ENCODE results near the gene NENF. TPM values are rescaled to one million over a fixed set of nuclear protein-coding genes. Genes with fewer than 3 reads are reported as not detected.

The NENF gene
- total RNA-seq, 1 experiment from 2014 or later: 72.4 TPM

- peaks cover 17% of the 10 kb centered on the region for H3K9me3 ChIP-seq (ENCODE audit: control insufficient read depth, insufficient read depth, low read depth, low read length)
- TF ChIP-seq, protein P1, sequence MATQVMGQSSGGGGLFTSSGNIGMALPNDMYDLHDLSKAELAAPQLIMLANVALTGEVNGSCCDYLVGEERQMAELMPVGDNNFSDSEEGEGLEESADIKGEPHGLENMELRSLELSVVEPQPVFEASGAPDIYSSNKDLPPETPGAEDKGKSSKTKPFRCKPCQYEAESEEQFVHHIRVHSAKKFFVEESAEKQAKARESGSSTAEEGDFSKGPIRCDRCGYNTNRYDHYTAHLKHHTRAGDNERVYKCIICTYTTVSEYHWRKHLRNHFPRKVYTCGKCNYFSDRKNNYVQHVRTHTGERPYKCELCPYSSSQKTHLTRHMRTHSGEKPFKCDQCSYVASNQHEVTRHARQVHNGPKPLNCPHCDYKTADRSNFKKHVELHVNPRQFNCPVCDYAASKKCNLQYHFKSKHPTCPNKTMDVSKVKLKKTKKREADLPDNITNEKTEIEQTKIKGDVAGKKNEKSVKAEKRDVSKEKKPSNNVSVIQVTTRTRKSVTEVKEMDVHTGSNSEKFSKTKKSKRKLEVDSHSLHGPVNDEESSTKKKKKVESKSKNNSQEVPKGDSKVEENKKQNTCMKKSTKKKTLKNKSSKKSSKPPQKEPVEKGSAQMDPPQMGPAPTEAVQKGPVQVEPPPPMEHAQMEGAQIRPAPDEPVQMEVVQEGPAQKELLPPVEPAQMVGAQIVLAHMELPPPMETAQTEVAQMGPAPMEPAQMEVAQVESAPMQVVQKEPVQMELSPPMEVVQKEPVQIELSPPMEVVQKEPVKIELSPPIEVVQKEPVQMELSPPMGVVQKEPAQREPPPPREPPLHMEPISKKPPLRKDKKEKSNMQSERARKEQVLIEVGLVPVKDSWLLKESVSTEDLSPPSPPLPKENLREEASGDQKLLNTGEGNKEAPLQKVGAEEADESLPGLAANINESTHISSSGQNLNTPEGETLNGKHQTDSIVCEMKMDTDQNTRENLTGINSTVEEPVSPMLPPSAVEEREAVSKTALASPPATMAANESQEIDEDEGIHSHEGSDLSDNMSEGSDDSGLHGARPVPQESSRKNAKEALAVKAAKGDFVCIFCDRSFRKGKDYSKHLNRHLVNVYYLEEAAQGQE (IDR thresholded peaks at IDR 0.05; ENCODE audit: insufficient read depth in 1 of 2, low read depth in 2 of 2, low read length in 1 of 2): no peak
- TF ChIP-seq TCF7L2 (IDR thresholded peaks at IDR 0.05; ENCODE audit: low read depth, low read length) (no peak), POLR2AphosphoS5 (IDR thresholded peaks at IDR 0.05; ENCODE audit: low read depth, low read length) (no peak), SIN3A (IDR thresholded peaks at IDR 0.05; ENCODE audit: borderline replicate concordance, insufficient read depth, low read depth, low read length) (no peak), CTCF (IDR thresholded peaks at IDR 0.05) (no peak)
- POLR2A ChIA-PET: interaction anchor here (0.6 kb wide), 1 partner anchor 29 kb away, joined by 9 read pairs; no protein-coding TSS in a partner anchor
- no peaks in the 10 kb centered on the region for H3K27me3 ChIP-seq (ENCODE audit: control insufficient read depth, insufficient read depth, low read length)
- intact Hi-C loops (cut with micrococcal nuclease; ENCODE audit: unreplicated experiment) (no loop called here), in situ Hi-C loops (cut with HindIII; ENCODE audit: low pct_unique_long_range_greater_than_20kb, low sequenced_read_pairs) (no loop called here)
- no peak for DNase-seq (ENCODE audit: low read depth, low spot score)
- H3K4me1 ChIP-seq (ENCODE audit: control insufficient read depth, insufficient read depth, low read length): no peaks in the 10 kb centered on the region
- H3K36me3 ChIP-seq (ENCODE audit: control insufficient read depth, insufficient read depth, low read length): no peaks in the 10 kb centered on the region
- no TSS peak for BruUV-seq (replicated peaks)
- H3K4me3 ChIP-seq (ENCODE audit: low read depth in 2 of 2, low read length in 2 of 2): no peak overlapping the region
- CTCF ChIA-PET: no interaction called here
- ATAC-seq: no peak
- no peak overlapping the region for H3K27ac ChIP-seq (ENCODE audit: low read length)
Observed at GRCh38 chr1:212396638-212397037, 36.1 kb upstream of the NENF start.

DNA sequence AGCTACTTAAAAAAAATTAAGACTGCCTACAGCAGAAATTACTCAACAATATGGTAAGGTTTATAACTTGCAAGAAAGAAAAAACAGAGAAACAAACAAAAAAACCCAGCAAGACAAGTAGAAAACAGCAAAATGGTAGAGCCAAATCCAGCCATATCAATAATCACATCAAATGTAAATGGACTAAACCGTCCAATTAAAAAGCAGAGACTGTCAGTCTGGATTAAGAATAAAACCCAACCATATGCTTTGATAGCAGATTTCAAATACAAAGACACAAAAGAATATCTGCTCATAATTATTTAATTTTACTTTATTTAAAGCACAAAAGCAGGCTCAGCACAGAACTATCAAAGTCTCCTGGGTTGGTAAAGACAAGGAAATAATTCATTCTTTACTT is 35.5 kb upstream of the NENF start:
- BruUV-seq (replicated peaks): no TSS peak
- no peaks in the 10 kb centered on the region for H3K36me3 ChIP-seq (ENCODE audit: control insufficient read depth, insufficient read depth, low read length)
- DNase-seq (ENCODE audit: low read depth, low spot score): no peak
- H3K27me3 ChIP-seq (ENCODE audit: control insufficient read depth, insufficient read depth, low read length): no peaks in the 10 kb centered on the region
- ChIA-PET CTCF (no interaction called here), POLR2A (no interaction called here)
- ATAC-seq: no peak
- in situ Hi-C loops (cut with HindIII; ENCODE audit: low pct_unique_long_range_greater_than_20kb, low sequenced_read_pairs): no loop called here
- H3K9me3 ChIP-seq (ENCODE audit: control insufficient read depth, insufficient read depth, low read depth, low read length): peaks cover 17% of the 10 kb centered on the region
- intact Hi-C loops (cut with micrococcal nuclease; ENCODE audit: unreplicated experiment): no loop called here
- H3K4me1 ChIP-seq (ENCODE audit: control insufficient read depth, insufficient read depth, low read length): no peaks in the 10 kb centered on the region
- TF ChIP-seq CTCF (IDR thresholded peaks at IDR 0.05): no peak
- no peak for TF ChIP-seq SIN3A (IDR thresholded peaks at IDR 0.05; ENCODE audit: borderline replicate concordance, insufficient read depth, low read depth, low read length)
- no peak for TF ChIP-seq TCF7L2 (IDR thresholded peaks at IDR 0.05; ENCODE audit: low read depth, low read length)
- TF ChIP-seq, protein P1 (IDR thresholded peaks at IDR 0.05; ENCODE audit: insufficient read depth in 1 of 2, low read depth in 2 of 2, low read length in 1 of 2): no peak
- TF ChIP-seq POLR2AphosphoS5 (IDR thresholded peaks at IDR 0.05; ENCODE audit: low read depth, low read length): no peak
- H3K4me3 ChIP-seq (ENCODE audit: low read depth in 2 of 2, low read length in 2 of 2): no peak overlapping the region
- no peak overlapping the region for H3K27ac ChIP-seq (ENCODE audit: low read length)
